ENCODE data around the gene FBP1. TPM values are rescaled to one million over a fixed set of nuclear protein-coding genes. Genes with fewer than 3 reads are reported as not detected.

Gene FBP1
- total RNA-seq, 1 experiment from 2014 or later, result 1.9 TPM

GRCh38 chr9:94623253-94623652 is 16.1 kb downstream of the FBP1 start:
- TF ChIP-seq, protein P1, sequence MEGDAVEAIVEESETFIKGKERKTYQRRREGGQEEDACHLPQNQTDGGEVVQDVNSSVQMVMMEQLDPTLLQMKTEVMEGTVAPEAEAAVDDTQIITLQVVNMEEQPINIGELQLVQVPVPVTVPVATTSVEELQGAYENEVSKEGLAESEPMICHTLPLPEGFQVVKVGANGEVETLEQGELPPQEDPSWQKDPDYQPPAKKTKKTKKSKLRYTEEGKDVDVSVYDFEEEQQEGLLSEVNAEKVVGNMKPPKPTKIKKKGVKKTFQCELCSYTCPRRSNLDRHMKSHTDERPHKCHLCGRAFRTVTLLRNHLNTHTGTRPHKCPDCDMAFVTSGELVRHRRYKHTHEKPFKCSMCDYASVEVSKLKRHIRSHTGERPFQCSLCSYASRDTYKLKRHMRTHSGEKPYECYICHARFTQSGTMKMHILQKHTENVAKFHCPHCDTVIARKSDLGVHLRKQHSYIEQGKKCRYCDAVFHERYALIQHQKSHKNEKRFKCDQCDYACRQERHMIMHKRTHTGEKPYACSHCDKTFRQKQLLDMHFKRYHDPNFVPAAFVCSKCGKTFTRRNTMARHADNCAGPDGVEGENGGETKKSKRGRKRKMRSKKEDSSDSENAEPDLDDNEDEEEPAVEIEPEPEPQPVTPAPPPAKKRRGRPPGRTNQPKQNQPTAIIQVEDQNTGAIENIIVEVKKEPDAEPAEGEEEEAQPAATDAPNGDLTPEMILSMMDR (conservative IDR thresholded peaks at IDR 0.05), result peak; percentile 71
- H3K4me1 ChIP-seq (ENCODE audit: insufficient read depth, low read length), result no peaks in the 10 kb centered on the region
- no peaks in the 10 kb centered on the region for H3K23me2 ChIP-seq (ENCODE audit: insufficient read length, low read depth, low read length, poor library complexity, severe bottlenecking)
- no peak overlapping the region for H4K8ac ChIP-seq (replicated peaks; ENCODE audit: insufficient read length, low read depth, low read length)
- no peaks in the 10 kb centered on the region for H4K20me1 ChIP-seq (ENCODE audit: control insufficient read depth, insufficient read depth, insufficient read length)
- H2BK120ac ChIP-seq (ENCODE audit: low read depth, low read length, poor library complexity, severe bottlenecking), result no peak overlapping the region
- H3K23ac ChIP-seq (ENCODE audit: insufficient read length, low read depth, low read length), result no peak overlapping the region
- Mint-ChIP-seq H3K27ac (peak overlapping the region in 1 of 3 experiments; percentile 67; a peak in 1 of 7 replicates), H3K4me1 (peaks cover 1 to 14% of the 10 kb centered on the region in 2 experiments; a peak in 3 of 4 replicates), H3K9me3 (no peaks in the 10 kb centered on the region), H3K27me3 (ENCODE audit: low read depth) (peaks cover 10% of the 10 kb centered on the region; the same call in 1 of the 2 replicates), H3K36me3 (ENCODE audit: insufficient read depth in 1 of 3, low read depth in 3 of 3) (peaks cover 0 to 3% (median 0%) of the 10 kb centered on the region in 3 experiments; a peak in 2 of 7 replicates), H3K4me3 (no peak overlapping the region)
- H4K5ac ChIP-seq (ENCODE audit: insufficient read length, low read depth, low read length), result no peak overlapping the region
- H3T11ph ChIP-seq (ENCODE audit: low read length), result no peak overlapping the region
- no peak overlapping the region for H3K14ac ChIP-seq (ENCODE audit: insufficient read depth, low read length)
- no peak overlapping the region for H2BK5ac ChIP-seq (ENCODE audit: insufficient read length, low read length)
- no CpG with 5 or more reads among the region's 9 CpGs for WGBS (ENCODE audit: extremely low coverage, insufficient read length, low lambda C conversion rate)
- no peak overlapping the region for H2BK12ac ChIP-seq (ENCODE audit: insufficient read length, low read depth, low read length)
- H3K9me3 ChIP-seq (ENCODE audit: control insufficient read depth, low read depth, low read length), result no peaks in the 10 kb centered on the region
- H3K18ac ChIP-seq (ENCODE audit: insufficient read length, low read depth, low read length), result no peak overlapping the region
- no peak overlapping the region for H3K56ac ChIP-seq (ENCODE audit: insufficient read length, low read depth, low read length)
- H3K79me1 ChIP-seq (ENCODE audit: insufficient read depth, low read depth, low read length, poor library complexity, severe bottlenecking), result no peaks in the 10 kb centered on the region
- DNase-seq, result peak; percentile 82
- H2AK5ac ChIP-seq (ENCODE audit: insufficient read length, low read length), result no peak overlapping the region
- H2BK20ac ChIP-seq (ENCODE audit: low read depth, low read length, poor library complexity, severe bottlenecking), result no peak overlapping the region
- no peaks in the 10 kb centered on the region for H3K27me3 ChIP-seq (ENCODE audit: insufficient read depth, low read length)
- H3K9ac ChIP-seq (ENCODE audit: extremely low read depth, insufficient read length, low read length), result no peak overlapping the region
- H3K4me2 ChIP-seq (ENCODE audit: insufficient read depth, insufficient read length, low read length), result no peak overlapping the region
- no peak overlapping the region for H4K91ac ChIP-seq (ENCODE audit: insufficient read length, low read depth, low read length)
- no peaks in the 10 kb centered on the region; the same call in 1 of the 2 replicates for H3K79me2 ChIP-seq (ENCODE audit: insufficient read depth, low read length)
- no peak overlapping the region for H2BK15ac ChIP-seq (ENCODE audit: low read depth, low read length)
- no peak overlapping the region for H3K4ac ChIP-seq (ENCODE audit: low read depth, low read length)
- H2AFZ ChIP-seq (ENCODE audit: low read length), result no peak overlapping the region
- no peak overlapping the region for H3K27ac ChIP-seq (ENCODE audit: insufficient read length, low read depth, low read length)

Data from H9 (cell line).